ENCODE measurements around the gene DLGAP1. TPM values are rescaled to one million over a fixed set of nuclear protein-coding genes. Genes with fewer than 3 reads are reported as not detected.

Gene DLGAP1
- total and polyA plus RNA-seq, 2 of the 13 experiments (the other 11 are each of a cell fraction or from before 2014, with no cell fraction given): 0.01 TPM; not detected in 1

DNA sequence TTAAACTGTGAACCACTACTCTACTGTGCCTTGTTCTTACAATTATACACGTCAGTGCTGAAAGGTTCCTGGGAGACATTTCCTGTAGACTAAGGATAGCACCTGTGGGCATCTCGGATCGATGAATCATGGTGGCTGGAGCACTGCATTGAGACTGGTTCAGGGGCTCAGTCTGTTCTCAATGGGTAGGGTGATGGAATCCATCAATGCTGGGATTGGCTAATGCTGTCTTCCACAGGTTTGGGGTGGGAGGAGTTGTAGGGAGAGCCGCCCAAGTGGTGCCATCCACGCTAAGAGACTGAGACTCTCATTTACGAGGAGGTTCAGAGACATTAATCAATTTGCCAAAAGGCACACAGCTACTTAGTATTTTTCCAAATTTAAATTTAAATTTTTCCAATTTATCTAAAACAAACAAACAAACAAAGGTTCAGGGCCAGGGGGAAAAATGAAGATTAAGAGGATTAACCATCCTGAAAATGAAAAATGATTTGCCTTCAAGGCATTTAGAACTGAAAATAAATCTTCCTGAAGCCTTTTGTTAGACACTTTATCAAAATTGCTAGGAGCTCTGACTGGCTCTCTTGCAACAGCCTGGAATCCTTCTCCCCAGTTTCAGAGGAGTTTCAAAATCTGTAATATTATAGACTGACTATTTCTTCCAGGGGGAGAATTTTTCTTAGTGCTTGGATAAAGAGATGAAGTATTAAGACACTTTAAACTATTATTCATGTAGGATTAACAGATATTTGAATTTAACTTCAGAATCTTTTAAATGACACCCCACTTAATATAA, 645.9 kb downstream of the DLGAP1 start (continued):
- no peak for TF ChIP-seq CCAR2 (optimal IDR thresholded peaks at IDR 0.05; ENCODE audit: low read depth, low read length)

DNA sequence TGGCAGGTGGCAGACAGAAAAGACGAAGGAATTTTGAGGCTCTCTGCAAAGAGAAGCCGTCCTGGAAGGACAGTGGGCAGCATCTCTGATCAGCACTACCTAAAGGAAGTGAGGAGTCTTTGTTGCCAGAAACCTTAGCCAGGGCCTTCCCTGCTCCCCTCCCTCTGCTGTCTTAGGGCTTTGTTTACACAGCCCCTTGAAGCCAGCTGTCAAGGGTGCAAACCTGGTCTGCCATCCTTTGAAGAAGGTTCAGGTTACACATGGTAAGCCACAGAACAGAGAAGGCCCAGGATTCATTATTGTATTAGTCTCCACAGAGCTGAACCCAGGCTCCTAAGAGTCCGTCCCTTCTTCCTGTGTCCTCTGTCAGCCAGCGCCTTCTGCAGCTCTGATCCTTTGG, 648.5 kb downstream of the DLGAP1 start:
- FAIRE-seq: no peak
- in situ Hi-C loops (cut with HindIII; ENCODE audit: extremely low pct_ligation_motif_present, low pct_unique_long_range_greater_than_20kb): no loop called here
- H2AFZ ChIP-seq (ENCODE audit: low read length): no peak overlapping the region
- no peaks in the 10 kb centered on the region for H3K4me1 ChIP-seq (ENCODE audit: insufficient read depth, low read length)
- H3K9ac ChIP-seq (ENCODE audit: insufficient read depth, low read depth, low read length): no peak overlapping the region
- H3K79me2 ChIP-seq (ENCODE audit: insufficient read depth, low read length): no peaks in the 10 kb centered on the region
- BruUV-seq (replicated peaks): no TSS peak
- H3K4me2 ChIP-seq (ENCODE audit: low read depth, low read length): no peak overlapping the region
- peaks cover 0 to 25% of the 10 kb centered on the region in 2 experiments; a peak in 3 of 5 replicates for H3K27me3 ChIP-seq (ENCODE audit: control insufficient read depth in 1 of 2, insufficient read depth in 2 of 2, low read length in 2 of 2)
- no peaks in the 10 kb centered on the region for H3K9me3 ChIP-seq (ENCODE audit: low read length)
- H4K20me1 ChIP-seq (ENCODE audit: insufficient read depth, low read length): no peaks in the 10 kb centered on the region
- intact Hi-C loops (cut with micrococcal nuclease; ENCODE audit: unreplicated experiment): no loop called here
- H3K27ac ChIP-seq (ENCODE audit: extremely low read length, insufficient read depth, low read length): no peak overlapping the region
- H3K4me3 ChIP-seq (replicated peaks in 1 of 3; ENCODE audit: insufficient read depth in 1 of 3, low read depth in 2 of 3, low read length in 3 of 3): no peak overlapping the region
- POLR2A ChIA-PET: no interaction called here
- 0% methylated on average over 3 of the region's 4 CpGs for WGBS (ENCODE audit: low lambda C conversion rate)
- no peak for ATAC-seq
- no peaks in the 10 kb centered on the region for H3K36me3 ChIP-seq (replicated peaks in 1 of 2; ENCODE audit: control insufficient read depth in 1 of 2, insufficient read depth in 2 of 2, low read length in 2 of 2)
- DNase-seq (ENCODE audit: low spot score): no peak
- CTCF ChIA-PET (ENCODE audit: low intra/inter-chr PET ratio, low total read pairs): no interaction called here
- TF ChIP-seq CCAR2 (optimal IDR thresholded peaks at IDR 0.05; ENCODE audit: low read depth, low read length): no peak
- no peak for TF ChIP-seq ZNF383 (CRISPR knock-in tag; IDR thresholded peaks at IDR 0.05; ENCODE audit: borderline replicate concordance)
- TF ChIP-seq ZSCAN21 (CRISPR knock-in tag; IDR thresholded peaks at IDR 0.05; ENCODE audit: borderline replicate concordance): no peak
- TF ChIP-seq, protein P1, sequence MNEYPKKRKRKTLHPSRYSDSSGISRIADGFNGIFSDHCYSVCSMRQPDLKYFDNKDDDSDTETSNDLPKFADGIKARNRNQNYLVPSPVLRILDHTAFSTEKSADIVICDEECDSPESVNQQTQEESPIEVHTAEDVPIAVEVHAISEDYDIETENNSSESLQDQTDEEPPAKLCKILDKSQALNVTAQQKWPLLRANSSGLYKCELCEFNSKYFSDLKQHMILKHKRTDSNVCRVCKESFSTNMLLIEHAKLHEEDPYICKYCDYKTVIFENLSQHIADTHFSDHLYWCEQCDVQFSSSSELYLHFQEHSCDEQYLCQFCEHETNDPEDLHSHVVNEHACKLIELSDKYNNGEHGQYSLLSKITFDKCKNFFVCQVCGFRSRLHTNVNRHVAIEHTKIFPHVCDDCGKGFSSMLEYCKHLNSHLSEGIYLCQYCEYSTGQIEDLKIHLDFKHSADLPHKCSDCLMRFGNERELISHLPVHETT (CRISPR knock-in tag; conservative IDR thresholded peaks at IDR 0.05): no peak
- no peak for TF ChIP-seq KAT8 (CRISPR knock-in tag; IDR thresholded peaks at IDR 0.05)
- TF ChIP-seq, protein P2, sequence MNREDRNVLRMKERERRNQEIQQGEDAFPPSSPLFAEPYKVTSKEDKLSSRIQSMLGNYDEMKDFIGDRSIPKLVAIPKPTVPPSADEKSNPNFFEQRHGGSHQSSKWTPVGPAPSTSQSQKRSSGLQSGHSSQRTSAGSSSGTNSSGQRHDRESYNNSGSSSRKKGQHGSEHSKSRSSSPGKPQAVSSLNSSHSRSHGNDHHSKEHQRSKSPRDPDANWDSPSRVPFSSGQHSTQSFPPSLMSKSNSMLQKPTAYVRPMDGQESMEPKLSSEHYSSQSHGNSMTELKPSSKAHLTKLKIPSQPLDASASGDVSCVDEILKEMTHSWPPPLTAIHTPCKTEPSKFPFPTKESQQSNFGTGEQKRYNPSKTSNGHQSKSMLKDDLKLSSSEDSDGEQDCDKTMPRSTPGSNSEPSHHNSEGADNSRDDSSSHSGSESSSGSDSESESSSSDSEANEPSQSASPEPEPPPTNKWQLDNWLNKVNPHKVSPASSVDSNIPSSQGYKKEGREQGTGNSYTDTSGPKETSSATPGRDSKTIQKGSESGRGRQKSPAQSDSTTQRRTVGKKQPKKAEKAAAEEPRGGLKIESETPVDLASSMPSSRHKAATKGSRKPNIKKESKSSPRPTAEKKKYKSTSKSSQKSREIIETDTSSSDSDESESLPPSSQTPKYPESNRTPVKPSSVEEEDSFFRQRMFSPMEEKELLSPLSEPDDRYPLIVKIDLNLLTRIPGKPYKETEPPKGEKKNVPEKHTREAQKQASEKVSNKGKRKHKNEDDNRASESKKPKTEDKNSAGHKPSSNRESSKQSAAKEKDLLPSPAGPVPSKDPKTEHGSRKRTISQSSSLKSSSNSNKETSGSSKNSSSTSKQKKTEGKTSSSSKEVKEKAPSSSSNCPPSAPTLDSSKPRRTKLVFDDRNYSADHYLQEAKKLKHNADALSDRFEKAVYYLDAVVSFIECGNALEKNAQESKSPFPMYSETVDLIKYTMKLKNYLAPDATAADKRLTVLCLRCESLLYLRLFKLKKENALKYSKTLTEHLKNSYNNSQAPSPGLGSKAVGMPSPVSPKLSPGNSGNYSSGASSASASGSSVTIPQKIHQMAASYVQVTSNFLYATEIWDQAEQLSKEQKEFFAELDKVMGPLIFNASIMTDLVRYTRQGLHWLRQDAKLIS (CRISPR knock-in tag; IDR thresholded peaks at IDR 0.05): no peak
- TF ChIP-seq MATR3 (CRISPR knock-in tag; IDR thresholded peaks at IDR 0.05): no peak
- TF ChIP-seq SKI (IDR thresholded peaks at IDR 0.05; ENCODE audit: partially characterized antibody): no peak
- TF ChIP-seq TOE1 (CRISPR knock-in tag; IDR thresholded peaks at IDR 0.05): no peak
- TF ChIP-seq REXO4 (CRISPR knock-in tag; IDR thresholded peaks at IDR 0.05; ENCODE audit: borderline replicate concordance): no peak
- no peak for TF ChIP-seq ZNF644 (CRISPR knock-in tag; IDR thresholded peaks at IDR 0.05; ENCODE audit: low read depth)
- no peak for TF ChIP-seq HDAC2 (CRISPR knock-in tag; IDR thresholded peaks at IDR 0.05)
- no peak for TF ChIP-seq NR3C1 (CRISPR knock-in tag; IDR thresholded peaks at IDR 0.05)
- no peak for TF ChIP-seq RBFOX2 (IDR thresholded peaks at IDR 0.05; ENCODE audit: low read depth, low read length)
- no peak for TF ChIP-seq ZSCAN29 (CRISPR knock-in tag; conservative IDR thresholded peaks at IDR 0.05)
- TF ChIP-seq SNAPC2 (CRISPR knock-in tag; IDR thresholded peaks at IDR 0.05): no peak
- no peak for TF ChIP-seq ZSCAN31 (CRISPR knock-in tag; IDR thresholded peaks at IDR 0.05; ENCODE audit: low read depth)

Data from HepG2 (cell line).